DND-41 (cell line): ENCODE measurements around the gene MAGI3.

Experiments used
- ATAC-seq: fragments of 200-7000 bp; cut with Tn5 transposase; 3 replicates; pipeline ENCODE4 v1.9.1; 2021; ENCODE audit warnings: low read depth; ENCODE audit not compliant: insufficient read depth
- DNase-seq: peaks from one replicate; pipeline ENCODE4 v3.0.0-alpha.2; 2020
- H2AFZ ChIP-seq: 2 replicates; pipeline ENCODE4 v1.6.0; 2012; ENCODE audit warnings: low read depth, low read length
- H3K27ac ChIP-seq: 2 replicates; pipeline ENCODE4 v1.5.1; 2012; ENCODE audit warnings: low read length, inconsistent platforms
- H3K27me3 ChIP-seq: fragments of 200-600 bp; sonication (generic); 2 replicates; pipeline ENCODE4 v1.6.0; 2012; ENCODE audit warnings: low read length, mild to moderate bottlenecking, inconsistent platforms; ENCODE audit not compliant: insufficient read depth, poor library complexity
- H3K36me3 ChIP-seq: 2 replicates; pipeline ENCODE4 v1.5.1; 2012; ENCODE audit warnings: low read length, inconsistent platforms; ENCODE audit not compliant: insufficient read depth
- H3K4me1 ChIP-seq: 2 replicates; pipeline ENCODE4 v1.5.1; 2012; ENCODE audit warnings: mild to moderate bottlenecking, low read length; ENCODE audit not compliant: insufficient read depth
- H3K4me2 ChIP-seq: 2 replicates; pipeline ENCODE4 v1.6.0; 2012; ENCODE audit warnings: mild to moderate bottlenecking, moderate library complexity, low read length, inconsistent platforms; ENCODE audit not compliant: insufficient read depth
- H3K4me3 ChIP-seq, 2 experiments: fragments of 200-600 bp in 1 of 2; shearing (Covaris generic) in 1 of 2; 2 replicates each; pipeline ENCODE4 v1.5.1; 2012 to 2016; ENCODE audit warnings: inconsistent platforms in 2 of 2, low read length in 2 of 2, mild to moderate bottlenecking in 2 of 2, low read depth in 1 of 2, moderate library complexity in 1 of 2
- H3K79me2 ChIP-seq: 2 replicates; pipeline ENCODE4 v1.6.0; 2012; ENCODE audit warnings: low read length, inconsistent platforms; ENCODE audit not compliant: insufficient read depth
- H3K9ac ChIP-seq: 2 replicates; pipeline ENCODE4 v1.6.0; 2012; ENCODE audit warnings: low read depth, mild to moderate bottlenecking, inconsistent platforms, low read length, moderate library complexity
- H3K9me3 ChIP-seq: 2 replicates; pipeline ENCODE4 v1.5.1; 2012; ENCODE audit warnings: low read length, moderate library complexity, mild to moderate bottlenecking, inconsistent platforms; ENCODE audit not compliant: insufficient read depth, severe bottlenecking
- H4K20me1 ChIP-seq: 2 replicates; pipeline ENCODE4 v1.6.0; 2012; ENCODE audit warnings: low read length; ENCODE audit not compliant: insufficient read depth
- CTCF ChIP-seq: IDR thresholded peaks from 2 replicates; pipeline ENCODE4 v1.5.1; 2012; ENCODE audit warnings: borderline replicate concordance, low read length, moderate library complexity, mild to moderate bottlenecking; ENCODE audit not compliant: poor library complexity, severe bottlenecking; ENCODE audit errors: extremely low read depth
- EZH2 ChIP-seq: IDR thresholded peaks from 3 replicates; pipeline ENCODE4 v1.6.1; 2012; ENCODE audit warnings: borderline replicate concordance, low read depth, mild to moderate bottlenecking, moderate library complexity, low read length, inconsistent platforms; ENCODE audit not compliant: severe bottlenecking

Gene MAGI3

GRCh38 chr1:113488576-113489177 lies 98.4 kb downstream of the MAGI3 start:
- Histone ChIP-seq H3K9ac (no peak overlapping the region), H3K36me3 (no peaks in the 10 kb centered on the region), H3K4me1 (no peaks in the 10 kb centered on the region), H3K27ac (no peak overlapping the region), H3K27me3 (no peaks in the 10 kb centered on the region), H3K4me3 (no peak overlapping the region), H2AFZ (no peak overlapping the region), H3K9me3 (peaks cover 25% of the 10 kb centered on the region), H4K20me1 (no peaks in the 10 kb centered on the region), H3K4me2 (no peak overlapping the region), H3K79me2 (no peaks in the 10 kb centered on the region)
- DNase-seq (peak; percentile 11), ATAC-seq (peak; percentile 44; the same call in 2 of the 3 replicates)
- TF ChIP-seq EZH2 (no peak), CTCF (peak; percentile 33)

GRCh38 chr1:113490384-113490783 lies 100.1 kb downstream of the MAGI3 start:
- Histone ChIP-seq H2AFZ (no peak overlapping the region), H3K9me3 (peaks cover 25% of the 10 kb centered on the region), H3K4me3 (no peak overlapping the region), H3K4me2 (no peak overlapping the region), H3K9ac (no peak overlapping the region), H4K20me1 (no peaks in the 10 kb centered on the region), H3K79me2 (no peaks in the 10 kb centered on the region), H3K27me3 (no peaks in the 10 kb centered on the region), H3K4me1 (no peaks in the 10 kb centered on the region), H3K27ac (no peak overlapping the region), H3K36me3 (no peaks in the 10 kb centered on the region)
- ATAC-seq (no peak), DNase-seq (no peak)
- TF ChIP-seq CTCF (no peak), EZH2 (no peak)

GRCh38 chr1:113493533-113493932 lies 103.2 kb downstream of the MAGI3 start:
- TF ChIP-seq EZH2: no peak
- no peak for TF ChIP-seq CTCF
- Histone ChIP-seq H3K9me3 (peaks cover 25% of the 10 kb centered on the region), H3K79me2 (no peaks in the 10 kb centered on the region)

GRCh38 chr1:113505357-113505756 lies 115.0 kb downstream of the MAGI3 start:
- H3K9ac ChIP-seq: no peak overlapping the region
- H2AFZ ChIP-seq: no peak overlapping the region
- no peaks in the 10 kb centered on the region for H4K20me1 ChIP-seq
- no peak overlapping the region for H3K27ac ChIP-seq
- no peak for DNase-seq
- no peaks in the 10 kb centered on the region for H3K36me3 ChIP-seq
- no peak overlapping the region for H3K4me3 ChIP-seq
- ATAC-seq: no peak
- H3K27me3 ChIP-seq: no peaks in the 10 kb centered on the region
- TF ChIP-seq EZH2 (no peak), CTCF (no peak)
- no peak overlapping the region for H3K4me2 ChIP-seq
- H3K4me1 ChIP-seq: no peaks in the 10 kb centered on the region
- H3K9me3 ChIP-seq: no peaks in the 10 kb centered on the region
- H3K79me2 ChIP-seq: no peaks in the 10 kb centered on the region

More at GRCh38 chr1:113493533-113493932, 103.2 kb downstream of the MAGI3 start:
- Histone ChIP-seq H3K36me3 (no peaks in the 10 kb centered on the region), H3K4me3 (no peak overlapping the region), H3K27ac (no peak overlapping the region), H4K20me1 (no peaks in the 10 kb centered on the region), H3K9ac (no peak overlapping the region), H3K27me3 (no peaks in the 10 kb centered on the region), H2AFZ (no peak overlapping the region), H3K4me2 (no peak overlapping the region), H3K4me1 (no peaks in the 10 kb centered on the region)
- ATAC-seq: no peak
- no peak for DNase-seq
